ENCODE results near the gene HPCAL4. TPM values are rescaled to one million over a fixed set of nuclear protein-coding genes. Genes with fewer than 3 reads are reported as not detected.
A peak's percentile ranks its signal among the peaks of the same experiment; 100 is the strongest.

Gene HPCAL4
- total RNA-seq, 1 donor from 2014 or later, result 0.88 TPM

GRCh38 chr1:39653546-39654031 is 37.6 kb downstream of the HPCAL4 start:
- Histone ChIP-seq H3K27ac (replicated peaks) (peak overlapping the region; percentile 79), H3K4me3 (no peak overlapping the region), H3K4me1 (peaks cover 64% of the 10 kb centered on the region), H3K27me3 (ENCODE audit: low read depth) (no peaks in the 10 kb centered on the region), H3K36me3 (no peaks in the 10 kb centered on the region), H3K9me3 (replicated peaks) (no peaks in the 10 kb centered on the region)
- intact Hi-C loops (cut with micrococcal nuclease), result loop anchor here (2.0 kb wide), 1 partner anchor 45 kb away; no protein-coding TSS in a partner anchor
- DNase-seq, result peak; percentile 80
- TF ChIP-seq CTCF (IDR thresholded peaks at IDR 0.05; ENCODE audit: borderline replicate concordance), result peak; percentile 92

GRCh38 chr1:39652554-39652953 is 38.7 kb downstream of the HPCAL4 start:
- intact Hi-C loops (cut with micrococcal nuclease), result loop anchor here (2.0 kb wide), 1 partner anchor 44 kb away; no protein-coding TSS in a partner anchor
- peaks cover 70% of the 10 kb centered on the region for H3K4me1 ChIP-seq
- peak overlapping the region; percentile 79 for H3K27ac ChIP-seq (replicated peaks)

GRCh38 chr1:39652105-39652504 is 39.1 kb downstream of the HPCAL4 start:
- Histone ChIP-seq H3K36me3 (no peaks in the 10 kb centered on the region), H3K4me3 (no peak overlapping the region), H3K9me3 (replicated peaks) (no peaks in the 10 kb centered on the region), H3K27me3 (ENCODE audit: low read depth) (no peaks in the 10 kb centered on the region), H3K4me1 (peaks cover 72% of the 10 kb centered on the region), H3K27ac (replicated peaks) (peak overlapping the region; percentile 79)
- TF ChIP-seq CTCF (IDR thresholded peaks at IDR 0.05; ENCODE audit: borderline replicate concordance), result no peak
- DNase-seq, result peak; percentile 80
- intact Hi-C loops (cut with micrococcal nuclease), result loop anchor here (2.0 kb wide), 1 partner anchor 43 kb away; no protein-coding TSS in a partner anchor

More at GRCh38 chr1:39652554-39652953, 38.7 kb downstream of the HPCAL4 start:
- H3K4me3 ChIP-seq, result no peak overlapping the region
- H3K36me3 ChIP-seq, result no peaks in the 10 kb centered on the region
- no peak for TF ChIP-seq CTCF (IDR thresholded peaks at IDR 0.05; ENCODE audit: borderline replicate concordance)
- no peaks in the 10 kb centered on the region for H3K9me3 ChIP-seq (replicated peaks)
- no peaks in the 10 kb centered on the region for H3K27me3 ChIP-seq (ENCODE audit: low read depth)
- DNase-seq, result no peak

- Histone ChIP-seq H3K4me3 (no peak overlapping the region), H3K27ac (replicated peaks) (peak overlapping the region; percentile 85), H3K36me3 (no peaks in the 10 kb centered on the region), H3K9me3 (replicated peaks) (no peaks in the 10 kb centered on the region), H3K4me1 (peaks cover 74% of the 10 kb centered on the region), H3K27me3 (ENCODE audit: low read depth) (no peaks in the 10 kb centered on the region)
- DNase-seq, result no peak
- no peak for TF ChIP-seq CTCF (IDR thresholded peaks at IDR 0.05; ENCODE audit: borderline replicate concordance)
- intact Hi-C loops (cut with micrococcal nuclease), result no loop called here
Observed at GRCh38 chr1:39650431-39650830, 40.8 kb downstream of the HPCAL4 start.

GRCh38 chr1:39649636-39650185 is 41.5 kb downstream of the HPCAL4 start:
- Histone ChIP-seq H3K4me1 (peaks cover 76% of the 10 kb centered on the region), H3K9me3 (replicated peaks) (no peaks in the 10 kb centered on the region), H3K36me3 (no peaks in the 10 kb centered on the region), H3K27me3 (ENCODE audit: low read depth) (no peaks in the 10 kb centered on the region), H3K4me3 (no peak overlapping the region), H3K27ac (replicated peaks) (peak overlapping the region; percentile 85)
- no peak for DNase-seq
- intact Hi-C loops (cut with micrococcal nuclease), result no loop called here
- no peak for TF ChIP-seq CTCF (IDR thresholded peaks at IDR 0.05; ENCODE audit: borderline replicate concordance)

Data from left ventricle myocardium inferior (tissue), 1 donor.